ENCODE data around the gene SMARCAL1. TPM values are rescaled to one million over a fixed set of nuclear protein-coding genes. Genes with fewer than 3 reads are reported as not detected.

The SMARCAL1 gene
- total and polyA plus RNA-seq, 2 experiments from 2014 or later = 10.3 to 17.2 TPM

DNA sequence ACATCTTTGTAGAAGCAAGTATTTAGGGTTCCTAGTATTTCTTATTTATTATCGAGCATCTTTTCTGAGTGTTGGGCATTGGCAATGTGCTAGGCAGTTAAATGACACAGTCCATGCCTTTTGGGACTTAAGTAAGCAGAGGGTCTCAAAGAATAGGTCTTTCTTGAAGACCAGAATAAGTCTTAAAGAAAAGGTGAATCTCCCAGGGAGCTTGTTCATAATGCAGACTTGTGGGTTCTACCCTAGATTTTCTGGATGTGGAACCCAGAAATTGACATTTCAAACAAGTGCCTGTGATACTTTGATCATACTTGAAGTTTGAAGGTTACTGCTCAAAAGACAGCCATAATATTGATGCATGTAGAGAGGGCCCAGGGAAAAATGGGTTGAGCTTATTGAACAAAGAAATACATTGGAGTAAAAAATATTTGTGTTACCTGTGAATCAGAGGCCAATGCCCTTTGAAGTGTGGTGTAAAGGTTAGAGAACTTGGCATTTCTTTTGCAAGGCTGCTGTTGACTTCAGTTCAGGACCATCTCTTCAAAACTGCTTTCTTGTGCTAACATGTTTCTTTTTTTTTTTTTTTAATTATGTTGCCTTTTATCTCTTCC is 110.7 kb downstream of the SMARCAL1 start (continued):
- TF ChIP-seq, protein P1, sequence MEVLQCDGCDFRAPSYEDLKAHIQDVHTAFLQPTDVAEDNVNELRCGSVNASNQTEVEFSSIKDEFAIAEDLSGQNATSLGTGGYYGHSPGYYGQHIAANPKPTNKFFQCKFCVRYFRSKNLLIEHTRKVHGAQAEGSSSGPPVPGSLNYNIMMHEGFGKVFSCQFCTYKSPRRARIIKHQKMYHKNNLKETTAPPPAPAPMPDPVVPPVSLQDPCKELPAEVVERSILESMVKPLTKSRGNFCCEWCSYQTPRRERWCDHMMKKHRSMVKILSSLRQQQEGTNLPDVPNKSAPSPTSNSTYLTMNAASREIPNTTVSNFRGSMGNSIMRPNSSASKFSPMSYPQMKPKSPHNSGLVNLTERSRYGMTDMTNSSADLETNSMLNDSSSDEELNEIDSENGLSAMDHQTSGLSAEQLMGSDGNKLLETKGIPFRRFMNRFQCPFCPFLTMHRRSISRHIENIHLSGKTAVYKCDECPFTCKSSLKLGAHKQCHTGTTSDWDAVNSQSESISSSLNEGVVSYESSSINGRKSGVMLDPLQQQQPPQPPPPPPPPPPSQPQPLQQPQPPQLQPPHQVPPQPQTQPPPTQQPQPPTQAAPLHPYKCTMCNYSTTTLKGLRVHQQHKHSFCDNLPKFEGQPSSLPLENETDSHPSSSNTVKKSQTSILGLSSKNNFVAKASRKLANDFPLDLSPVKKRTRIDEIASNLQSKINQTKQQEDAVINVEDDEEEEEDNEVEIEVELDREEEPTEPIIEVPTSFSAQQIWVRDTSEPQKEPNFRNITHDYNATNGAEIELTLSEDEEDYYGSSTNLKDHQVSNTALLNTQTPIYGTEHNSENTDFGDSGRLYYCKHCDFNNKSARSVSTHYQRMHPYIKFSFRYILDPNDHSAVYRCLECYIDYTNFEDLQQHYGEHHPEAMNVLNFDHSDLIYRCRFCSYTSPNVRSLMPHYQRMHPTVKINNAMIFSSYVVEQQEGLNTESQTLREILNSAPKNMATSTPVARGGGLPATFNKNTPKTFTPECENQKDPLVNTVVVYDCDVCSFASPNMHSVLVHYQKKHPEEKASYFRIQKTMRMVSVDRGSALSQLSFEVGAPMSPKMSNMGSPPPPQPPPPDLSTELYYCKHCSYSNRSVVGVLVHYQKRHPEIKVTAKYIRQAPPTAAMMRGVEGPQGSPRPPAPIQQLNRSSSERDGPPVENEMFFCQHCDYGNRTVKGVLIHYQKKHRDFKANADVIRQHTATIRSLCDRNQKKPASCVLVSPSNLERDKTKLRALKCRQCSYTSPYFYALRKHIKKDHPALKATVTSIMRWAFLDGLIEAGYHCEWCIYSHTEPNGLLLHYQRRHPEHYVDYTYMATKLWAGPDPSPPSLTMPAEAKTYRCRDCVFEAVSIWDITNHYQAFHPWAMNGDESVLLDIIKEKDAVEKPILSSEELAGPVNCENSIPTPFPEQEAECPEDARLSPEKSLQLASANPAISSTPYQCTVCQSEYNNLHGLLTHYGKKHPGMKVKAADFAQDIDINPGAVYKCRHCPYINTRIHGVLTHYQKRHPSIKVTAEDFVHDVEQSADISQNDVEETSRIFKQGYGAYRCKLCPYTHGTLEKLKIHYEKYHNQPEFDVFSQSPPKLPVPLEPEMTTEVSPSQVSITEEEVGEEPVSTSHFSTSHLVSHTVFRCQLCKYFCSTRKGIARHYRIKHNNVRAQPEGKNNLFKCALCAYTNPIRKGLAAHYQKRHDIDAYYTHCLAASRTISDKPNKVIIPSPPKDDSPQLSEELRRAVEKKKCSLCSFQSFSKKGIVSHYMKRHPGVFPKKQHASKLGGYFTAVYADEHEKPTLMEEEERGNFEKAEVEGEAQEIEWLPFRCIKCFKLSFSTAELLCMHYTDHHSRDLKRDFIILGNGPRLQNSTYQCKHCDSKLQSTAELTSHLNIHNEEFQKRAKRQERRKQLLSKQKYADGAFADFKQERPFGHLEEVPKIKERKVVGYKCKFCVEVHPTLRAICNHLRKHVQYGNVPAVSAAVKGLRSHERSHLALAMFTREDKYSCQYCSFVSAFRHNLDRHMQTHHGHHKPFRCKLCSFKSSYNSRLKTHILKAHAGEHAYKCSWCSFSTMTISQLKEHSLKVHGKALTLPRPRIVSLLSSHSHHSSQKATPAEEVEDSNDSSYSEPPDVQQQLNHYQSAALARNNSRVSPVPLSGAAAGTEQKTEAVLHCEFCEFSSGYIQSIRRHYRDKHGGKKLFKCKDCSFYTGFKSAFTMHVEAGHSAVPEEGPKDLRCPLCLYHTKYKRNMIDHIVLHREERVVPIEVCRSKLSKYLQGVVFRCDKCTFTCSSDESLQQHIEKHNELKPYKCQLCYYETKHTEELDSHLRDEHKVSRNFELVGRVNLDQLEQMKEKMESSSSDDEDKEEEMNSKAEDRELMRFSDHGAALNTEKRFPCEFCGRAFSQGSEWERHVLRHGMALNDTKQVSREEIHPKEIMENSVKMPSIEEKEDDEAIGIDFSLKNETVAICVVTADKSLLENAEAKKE (CRISPR knock-in tag; IDR thresholded peaks at IDR 0.05) = no peak
- TF ChIP-seq, protein P2, sequence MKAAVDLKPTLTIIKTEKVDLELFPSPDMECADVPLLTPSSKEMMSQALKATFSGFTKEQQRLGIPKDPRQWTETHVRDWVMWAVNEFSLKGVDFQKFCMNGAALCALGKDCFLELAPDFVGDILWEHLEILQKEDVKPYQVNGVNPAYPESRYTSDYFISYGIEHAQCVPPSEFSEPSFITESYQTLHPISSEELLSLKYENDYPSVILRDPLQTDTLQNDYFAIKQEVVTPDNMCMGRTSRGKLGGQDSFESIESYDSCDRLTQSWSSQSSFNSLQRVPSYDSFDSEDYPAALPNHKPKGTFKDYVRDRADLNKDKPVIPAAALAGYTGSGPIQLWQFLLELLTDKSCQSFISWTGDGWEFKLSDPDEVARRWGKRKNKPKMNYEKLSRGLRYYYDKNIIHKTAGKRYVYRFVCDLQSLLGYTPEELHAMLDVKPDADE (IDR thresholded peaks at IDR 0.05) = no peak
- TF ChIP-seq POLR2AphosphoS5 (IDR thresholded peaks at IDR 0.05; ENCODE audit: low read depth) (no peak), EZH2phosphoT487 (IDR thresholded peaks at IDR 0.05; ENCODE audit: unreplicated experiment) (no peak)

DNA sequence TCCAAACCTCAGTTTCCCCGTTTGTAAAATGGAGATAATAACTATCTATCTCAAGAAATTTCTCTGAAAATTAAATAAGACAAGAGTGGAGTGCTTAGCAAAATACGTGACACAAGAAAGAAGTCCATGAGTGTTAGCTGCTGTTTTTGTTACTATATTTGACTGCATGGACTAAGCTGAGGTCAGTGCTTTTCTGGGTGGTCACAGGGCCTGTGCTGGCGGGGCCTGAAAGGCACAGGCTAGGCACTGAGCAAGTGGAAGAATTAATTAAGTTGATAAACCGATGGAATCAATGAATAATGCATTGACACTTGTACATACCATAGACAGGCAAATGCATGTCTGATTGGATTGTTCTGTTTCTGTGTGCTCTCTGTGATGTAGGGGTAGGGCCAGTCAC is 113.7 kb downstream of the SMARCAL1 start:
- ATAC-seq = no peak
- H3K9me2 ChIP-seq (ENCODE audit: insufficient read depth) = peaks cover 2% of the 10 kb centered on the region; the same call in 1 of the 2 replicates
- TF ChIP-seq POLR2AphosphoS5 (IDR thresholded peaks at IDR 0.05; ENCODE audit: low read depth) (no peak), STAT1 (IDR thresholded peaks at IDR 0.05; ENCODE audit: unreplicated experiment) (no peak), EZH2 (IDR thresholded peaks at IDR 0.05; ENCODE audit: low read depth, unreplicated experiment) (no peak), ZNF331 (CRISPR knock-in tag; IDR thresholded peaks at IDR 0.05; ENCODE audit: low read depth) (no peak)
- TF ChIP-seq, protein P3, sequence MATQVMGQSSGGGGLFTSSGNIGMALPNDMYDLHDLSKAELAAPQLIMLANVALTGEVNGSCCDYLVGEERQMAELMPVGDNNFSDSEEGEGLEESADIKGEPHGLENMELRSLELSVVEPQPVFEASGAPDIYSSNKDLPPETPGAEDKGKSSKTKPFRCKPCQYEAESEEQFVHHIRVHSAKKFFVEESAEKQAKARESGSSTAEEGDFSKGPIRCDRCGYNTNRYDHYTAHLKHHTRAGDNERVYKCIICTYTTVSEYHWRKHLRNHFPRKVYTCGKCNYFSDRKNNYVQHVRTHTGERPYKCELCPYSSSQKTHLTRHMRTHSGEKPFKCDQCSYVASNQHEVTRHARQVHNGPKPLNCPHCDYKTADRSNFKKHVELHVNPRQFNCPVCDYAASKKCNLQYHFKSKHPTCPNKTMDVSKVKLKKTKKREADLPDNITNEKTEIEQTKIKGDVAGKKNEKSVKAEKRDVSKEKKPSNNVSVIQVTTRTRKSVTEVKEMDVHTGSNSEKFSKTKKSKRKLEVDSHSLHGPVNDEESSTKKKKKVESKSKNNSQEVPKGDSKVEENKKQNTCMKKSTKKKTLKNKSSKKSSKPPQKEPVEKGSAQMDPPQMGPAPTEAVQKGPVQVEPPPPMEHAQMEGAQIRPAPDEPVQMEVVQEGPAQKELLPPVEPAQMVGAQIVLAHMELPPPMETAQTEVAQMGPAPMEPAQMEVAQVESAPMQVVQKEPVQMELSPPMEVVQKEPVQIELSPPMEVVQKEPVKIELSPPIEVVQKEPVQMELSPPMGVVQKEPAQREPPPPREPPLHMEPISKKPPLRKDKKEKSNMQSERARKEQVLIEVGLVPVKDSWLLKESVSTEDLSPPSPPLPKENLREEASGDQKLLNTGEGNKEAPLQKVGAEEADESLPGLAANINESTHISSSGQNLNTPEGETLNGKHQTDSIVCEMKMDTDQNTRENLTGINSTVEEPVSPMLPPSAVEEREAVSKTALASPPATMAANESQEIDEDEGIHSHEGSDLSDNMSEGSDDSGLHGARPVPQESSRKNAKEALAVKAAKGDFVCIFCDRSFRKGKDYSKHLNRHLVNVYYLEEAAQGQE (IDR thresholded peaks at IDR 0.05; ENCODE audit: unreplicated experiment) = no peak
- TF ChIP-seq, protein P4, sequence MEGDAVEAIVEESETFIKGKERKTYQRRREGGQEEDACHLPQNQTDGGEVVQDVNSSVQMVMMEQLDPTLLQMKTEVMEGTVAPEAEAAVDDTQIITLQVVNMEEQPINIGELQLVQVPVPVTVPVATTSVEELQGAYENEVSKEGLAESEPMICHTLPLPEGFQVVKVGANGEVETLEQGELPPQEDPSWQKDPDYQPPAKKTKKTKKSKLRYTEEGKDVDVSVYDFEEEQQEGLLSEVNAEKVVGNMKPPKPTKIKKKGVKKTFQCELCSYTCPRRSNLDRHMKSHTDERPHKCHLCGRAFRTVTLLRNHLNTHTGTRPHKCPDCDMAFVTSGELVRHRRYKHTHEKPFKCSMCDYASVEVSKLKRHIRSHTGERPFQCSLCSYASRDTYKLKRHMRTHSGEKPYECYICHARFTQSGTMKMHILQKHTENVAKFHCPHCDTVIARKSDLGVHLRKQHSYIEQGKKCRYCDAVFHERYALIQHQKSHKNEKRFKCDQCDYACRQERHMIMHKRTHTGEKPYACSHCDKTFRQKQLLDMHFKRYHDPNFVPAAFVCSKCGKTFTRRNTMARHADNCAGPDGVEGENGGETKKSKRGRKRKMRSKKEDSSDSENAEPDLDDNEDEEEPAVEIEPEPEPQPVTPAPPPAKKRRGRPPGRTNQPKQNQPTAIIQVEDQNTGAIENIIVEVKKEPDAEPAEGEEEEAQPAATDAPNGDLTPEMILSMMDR (conservative IDR thresholded peaks at IDR 0.05; ENCODE audit: low read depth in 2 of 2) = no peak
- H3K4me2 ChIP-seq = no peak overlapping the region
- H3K4me3 ChIP-seq = no peak overlapping the region
- Mint-ChIP-seq H3K4me3 (no peak overlapping the region), H3K27ac (no peak overlapping the region), H3K9me3 (no peaks in the 10 kb centered on the region), H3K27me3 (ENCODE audit: insufficient read depth, low read depth, poor library complexity) (peaks cover 1% of the 10 kb centered on the region), H3K4me1 (no peaks in the 10 kb centered on the region; the same call in 2 of the 3 replicates), H3K36me3 (ENCODE audit: low read depth) (no peaks in the 10 kb centered on the region; the same call in 2 of the 3 replicates)
- H3K36me3 ChIP-seq (ENCODE audit: insufficient read depth) = no peaks in the 10 kb centered on the region
- H3K79me2 ChIP-seq (replicated peaks; ENCODE audit: insufficient read depth) = no peaks in the 10 kb centered on the region
- DNase-seq (ENCODE audit: low spot score) = no peak
- no peaks in the 10 kb centered on the region for H3K27me3 ChIP-seq (ENCODE audit: insufficient read depth)
- no peak overlapping the region for H2AFZ ChIP-seq
- H4K20me1 ChIP-seq (replicated peaks; ENCODE audit: insufficient read depth) = no peaks in the 10 kb centered on the region
- H3F3A ChIP-seq (replicated peaks; ENCODE audit: low read depth) = no peaks in the 10 kb centered on the region
- H3K27ac ChIP-seq (ENCODE audit: low read depth) = no peak overlapping the region
- no peaks in the 10 kb centered on the region for H3K4me1 ChIP-seq (ENCODE audit: insufficient read depth)

Measured in GM23338 (cell line).